NCI-H146 (cell line): ENCODE measurements around the gene RAB36.

Source experiments
- DNase-seq: peaks from one replicate; lab custom pipeline; 2025; lab: John Stamatoyannopoulos, UW

The RAB36 gene

GRCh38 chr22:23137905-23138561 lies 7.2 kb upstream of the RAB36 start:
- DNase-seq, result no peak

- DNase-seq, result no peak
Measured at GRCh38 chr22:23138584-23139435, 6.5 kb upstream of the RAB36 start.

GRCh38 chr22:23140385-23140784 lies 4.9 kb upstream of the RAB36 start:
- DNase-seq, result no peak

DNA sequence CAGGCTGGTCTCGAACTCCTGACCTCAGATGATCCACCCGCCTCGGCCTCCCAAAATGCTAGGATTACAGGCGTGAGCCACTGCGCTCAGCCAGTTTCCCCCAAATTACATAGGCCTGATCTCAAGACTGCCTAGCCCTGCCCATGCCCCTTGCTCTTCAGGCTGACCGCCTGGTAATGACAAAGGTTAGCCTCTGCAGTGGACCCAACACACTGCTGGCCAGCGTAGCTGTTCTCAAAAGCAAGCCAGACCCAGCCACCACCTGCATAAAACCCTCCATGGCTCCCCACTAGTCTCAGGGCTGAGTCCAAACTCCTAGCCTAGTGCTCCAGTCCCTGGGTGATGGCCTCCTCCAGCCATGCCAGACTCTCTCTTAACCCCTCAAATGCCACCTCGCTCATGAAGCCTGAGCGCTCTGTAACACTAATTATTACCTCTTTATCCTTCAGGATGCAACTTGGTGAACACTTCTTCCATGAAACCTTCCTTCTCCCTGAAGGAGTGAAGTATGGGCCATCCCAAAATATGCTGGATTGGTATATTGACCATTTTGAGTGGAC lies 2.7 kb upstream of the RAB36 start:
- no peak for DNase-seq

DNA sequence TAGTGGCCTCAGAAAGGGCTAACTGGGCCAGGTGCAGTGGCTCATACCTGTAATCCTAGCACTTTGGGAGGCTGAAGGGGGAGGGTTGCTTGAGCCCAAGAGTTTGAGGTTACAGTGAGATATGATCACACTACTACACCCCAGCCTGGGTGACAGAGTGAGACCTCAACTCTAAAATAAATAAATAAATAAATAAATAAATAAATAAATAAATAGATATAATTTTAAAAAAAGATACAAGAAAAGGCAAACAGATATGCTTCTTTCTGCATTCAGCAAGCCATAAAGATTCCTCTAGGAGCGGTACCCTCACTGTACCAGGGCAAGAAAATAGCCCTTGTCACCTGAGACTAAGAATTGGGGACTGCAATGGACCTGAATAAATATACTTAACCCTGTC lies 2.2 kb upstream of the RAB36 start:
- DNase-seq, result no peak

DNA sequence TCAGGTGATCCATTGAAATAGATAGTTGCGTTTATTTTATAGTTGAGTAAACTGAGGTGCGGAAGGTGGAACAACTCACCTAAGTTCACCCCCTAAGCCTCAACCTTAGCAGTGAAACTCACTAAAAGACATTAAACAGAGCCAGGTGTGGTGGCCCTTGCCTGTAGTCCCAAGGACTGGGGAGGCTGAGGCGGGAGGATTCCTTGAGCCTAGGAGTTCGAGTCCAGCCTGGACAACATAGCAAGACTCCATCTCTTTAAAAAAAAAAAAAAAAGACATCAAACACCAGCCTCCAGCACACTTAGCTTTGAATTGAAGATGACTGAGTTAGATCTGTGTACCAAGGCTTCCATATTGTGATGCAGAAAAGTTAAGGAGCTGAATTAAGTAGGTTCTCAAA lies 845 bp upstream of the RAB36 start:
- no peak for DNase-seq

GRCh38 chr22:23145878-23146470 lies 697 bp downstream of the RAB36 start:
- no peak for DNase-seq

- no peak for DNase-seq
Measured at GRCh38 chr22:23146478-23147205, 1.4 kb downstream of the RAB36 start.

GRCh38 chr22:23147617-23148387 lies 2.5 kb downstream of the RAB36 start:
- no peak for DNase-seq

DNA sequence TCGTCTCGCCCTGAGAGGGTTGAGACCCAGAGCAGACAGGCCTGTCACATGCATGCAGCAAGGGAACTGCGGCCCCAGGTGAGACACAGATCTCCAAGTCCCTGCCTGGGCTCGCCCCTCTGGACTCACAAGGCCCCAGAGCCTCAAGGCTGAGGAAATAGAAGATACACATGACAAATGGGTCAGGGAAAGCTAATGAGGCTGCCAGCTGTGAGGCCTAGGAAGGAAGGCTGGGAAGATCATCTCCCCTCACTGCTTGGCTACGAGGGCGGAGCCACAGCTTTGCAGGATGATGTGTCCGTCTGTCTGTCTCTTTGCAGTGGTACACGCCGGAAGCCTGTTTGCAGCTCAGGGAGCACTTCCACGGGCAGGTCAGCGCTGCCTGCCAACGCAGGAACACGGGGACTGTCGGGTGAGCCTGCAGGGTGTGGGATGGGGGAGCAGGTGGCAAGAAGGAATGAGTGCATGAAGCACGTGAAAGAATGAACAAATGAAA lies 4.5 kb downstream of the RAB36 start:
- DNase-seq, result no peak

DNA sequence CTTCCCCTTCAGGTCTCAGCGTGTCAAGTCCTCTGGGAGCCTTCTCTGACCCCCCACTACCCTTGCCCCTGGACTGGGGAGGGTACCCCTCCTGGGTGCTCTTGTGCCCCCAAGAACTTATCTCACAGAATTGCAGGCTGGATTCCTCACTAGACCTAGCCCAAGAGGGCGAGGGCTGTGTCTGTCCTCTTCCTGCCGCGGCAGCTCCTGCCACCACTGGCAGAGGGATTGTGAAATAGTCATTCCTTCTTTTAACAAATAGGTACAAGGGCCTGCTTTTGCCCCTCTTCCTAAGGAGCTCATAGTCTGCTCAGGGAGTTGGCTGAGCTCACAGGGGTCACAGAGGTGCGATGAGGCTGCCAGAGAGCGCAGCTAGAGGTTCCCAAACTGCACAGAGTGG lies 5.5 kb downstream of the RAB36 start:
- no peak for DNase-seq

- DNase-seq, result no peak
Measured at GRCh38 chr22:23151827-23152226, 6.5 kb downstream of the RAB36 start.

DNA sequence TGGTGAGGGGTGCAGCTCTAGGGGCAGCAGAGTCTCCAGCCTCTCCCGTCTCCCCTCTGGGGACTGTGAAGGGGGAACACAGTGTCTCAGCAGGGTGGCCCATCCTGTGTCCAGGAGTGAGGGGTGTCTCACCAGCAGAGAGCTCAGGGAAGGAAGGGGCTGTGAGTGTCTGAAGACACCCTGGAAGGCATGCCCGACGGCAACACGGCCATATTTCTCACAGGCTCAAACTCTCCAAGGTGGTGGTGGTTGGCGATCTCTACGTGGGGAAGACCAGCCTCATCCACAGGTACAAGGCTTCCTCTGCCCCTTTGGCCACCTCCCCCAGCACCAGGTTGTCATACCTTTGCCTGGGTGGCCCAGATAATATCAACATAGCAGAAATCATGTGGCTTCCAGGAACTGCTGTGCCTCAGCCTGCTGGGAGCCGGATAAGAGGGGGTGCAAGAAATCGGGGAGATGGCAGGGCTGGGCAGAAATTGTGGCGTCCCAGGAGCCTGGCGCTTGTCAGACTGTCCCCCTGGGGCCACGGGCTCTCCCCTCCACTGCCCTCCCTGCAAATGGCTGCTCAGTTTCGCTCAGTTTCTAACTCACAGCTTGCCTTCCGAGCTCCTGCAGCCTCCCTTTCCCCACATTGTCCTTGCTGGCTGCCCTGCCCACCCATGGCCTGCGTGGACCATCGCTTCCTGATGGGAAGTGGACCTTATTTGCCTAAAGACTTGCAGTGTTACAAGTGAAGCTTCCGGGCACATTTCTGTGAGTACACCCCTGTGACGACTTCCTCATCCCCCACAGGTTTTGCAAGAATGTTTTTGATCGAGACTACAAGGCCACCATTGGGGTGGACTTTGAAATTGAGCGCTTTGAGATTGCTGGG lies 7.2 kb downstream of the RAB36 start:
- no peak for DNase-seq

- DNase-seq, result no peak
Measured at GRCh38 chr22:23153994-23154393, 8.7 kb downstream of the RAB36 start.

DNA sequence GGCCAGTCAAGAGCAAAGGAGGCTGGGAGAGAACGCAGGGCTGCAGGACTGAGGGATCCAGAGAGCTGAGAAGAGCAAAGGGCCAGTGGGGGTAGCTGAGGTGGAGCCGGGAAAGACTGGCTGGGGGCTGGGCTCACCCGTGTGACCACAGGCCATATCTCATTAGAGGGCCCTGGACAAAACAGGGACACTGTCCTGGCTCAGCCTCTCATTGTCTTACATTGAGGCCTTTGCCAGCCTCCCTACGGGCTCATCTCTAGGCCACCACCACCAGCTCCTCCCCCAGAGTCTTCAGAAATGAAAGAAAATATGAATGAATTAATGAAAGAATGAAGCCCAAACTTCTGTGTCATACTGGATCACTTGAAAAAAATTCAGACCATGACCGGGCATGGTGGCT lies 9.2 kb downstream of the RAB36 start:
- no peak for DNase-seq

DNA sequence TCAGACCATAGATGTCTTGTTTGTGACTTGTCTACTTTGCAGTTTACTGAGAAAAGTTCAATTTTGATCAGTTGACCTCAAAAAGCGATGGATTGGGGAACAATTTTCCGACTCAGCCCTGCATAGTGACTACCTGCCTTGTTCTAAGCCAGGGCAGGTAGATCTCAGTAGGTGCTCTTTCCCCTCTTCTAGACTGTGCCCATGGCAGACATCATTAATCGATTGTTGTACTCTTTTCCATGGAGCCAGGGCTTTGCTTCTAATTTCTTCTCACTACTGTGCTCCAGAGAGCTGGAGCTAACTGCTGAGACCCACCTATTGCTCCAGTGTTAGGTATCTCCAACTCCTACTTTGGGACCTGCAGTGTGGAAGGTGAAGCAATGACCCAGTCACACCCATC lies 9.9 kb downstream of the RAB36 start:
- no peak for DNase-seq

GRCh38 chr22:23155831-23156230 lies 10.6 kb downstream of the RAB36 start:
- no peak for DNase-seq

GRCh38 chr22:23156286-23156685 lies 11.0 kb downstream of the RAB36 start:
- no peak for DNase-seq

- no peak for DNase-seq
Measured at GRCh38 chr22:23157560-23158515, 12.6 kb downstream of the RAB36 start.
